OCI-M2 (cell line): ENCODE measurements around the gene LDHAL6B.
"Not testable (repeated sequence)": the region's sequence is repeated elsewhere in the genome, so short reads cannot be mapped to it uniquely, and the experiment has no call there.

Experiments used
- DNase-seq: peaks from one replicate; lab custom pipeline; 2025; ENCODE audit not compliant: unreplicated experiment; lab: John Stamatoyannopoulos, UW

The LDHAL6B gene

GRCh38 chr15:59206623-59207183 is at the start of gene LDHAL6B:
Gene LDHAL6B (plus strand): TSS chr15:59206843. CDS start chr15:59206941, 98 bp downstream.
- no peak for DNase-seq

- DNase-seq, result no peak
These were observed 49.2 kb upstream of the LDHAL6B start for GRCh38 chr15:59157396-59157795.

GRCh38 chr15:59157840-59158700 is 48.6 kb upstream of the LDHAL6B start:
- DNase-seq, result no peak

- DNase-seq, result no peak
These were observed 48.0 kb upstream of the LDHAL6B start for GRCh38 chr15:59158701-59159034.

- DNase-seq, result no peak
These were observed 47.4 kb upstream of the LDHAL6B start for GRCh38 chr15:59159210-59159609.

- DNase-seq, result no peak
These were observed 45.6 kb upstream of the LDHAL6B start for GRCh38 chr15:59160880-59161593.

- DNase-seq, result not testable (repeated sequence)
These were observed 44.6 kb upstream of the LDHAL6B start for GRCh38 chr15:59162080-59162479.

GRCh38 chr15:59165726-59166125 is 40.9 kb upstream of the LDHAL6B start:
- no peak for DNase-seq

- no peak for DNase-seq
These were observed 40.5 kb upstream of the LDHAL6B start for GRCh38 chr15:59166166-59166565.

- DNase-seq, result no peak
These were observed 39.9 kb upstream of the LDHAL6B start for GRCh38 chr15:59166601-59167265.

GRCh38 chr15:59168536-59168935 is 38.1 kb upstream of the LDHAL6B start:
- no peak for DNase-seq

GRCh38 chr15:59169251-59169708 is 37.4 kb upstream of the LDHAL6B start:
- DNase-seq, result no peak

- DNase-seq, result no peak
These were observed 36.2 kb upstream of the LDHAL6B start for GRCh38 chr15:59170295-59171066.

- DNase-seq, result no peak
These were observed 35.6 kb upstream of the LDHAL6B start for GRCh38 chr15:59171067-59171397.

- no peak for DNase-seq
These were observed 34.2 kb upstream of the LDHAL6B start for GRCh38 chr15:59172289-59172901.

- no peak for DNase-seq
These were observed 33.4 kb upstream of the LDHAL6B start for GRCh38 chr15:59173194-59173593.

GRCh38 chr15:59174151-59174834 is 32.4 kb upstream of the LDHAL6B start:
- DNase-seq, result no peak

- DNase-seq, result no peak
These were observed 31.5 kb upstream of the LDHAL6B start for GRCh38 chr15:59174835-59175831.
